ENCODE measurements around the gene ZNF710. TPM values are rescaled to one million over a fixed set of nuclear protein-coding genes. Genes with fewer than 3 reads are reported as not detected.

ZNF710 gene
- total RNA-seq, 1 experiment from 2014 or later, result 40.7 TPM

- peaks cover 4% of the 10 kb centered on the region; the same call in 1 of the 2 replicates for H3K79me2 ChIP-seq (ENCODE audit: insufficient read depth, low read length)
Observed at GRCh38 chr15:90002428-90002844, 1.3 kb downstream of the ZNF710 start.

More at GRCh38 chr15:90002428-90002844, 1.3 kb downstream of the ZNF710 start:
- no peak overlapping the region for H3T11ph ChIP-seq (ENCODE audit: low read length)
- no peaks in the 10 kb centered on the region for H3K9me3 ChIP-seq (ENCODE audit: control insufficient read depth, low read depth, low read length)
- H3K56ac ChIP-seq (ENCODE audit: insufficient read length, low read depth, low read length), result no peak overlapping the region
- H3K23me2 ChIP-seq (ENCODE audit: insufficient read length, low read depth, low read length, poor library complexity, severe bottlenecking), result peaks cover 15% of the 10 kb centered on the region
- no peak overlapping the region for H2BK20ac ChIP-seq (ENCODE audit: low read depth, low read length, poor library complexity, severe bottlenecking)
- TF ChIP-seq, protein P1, sequence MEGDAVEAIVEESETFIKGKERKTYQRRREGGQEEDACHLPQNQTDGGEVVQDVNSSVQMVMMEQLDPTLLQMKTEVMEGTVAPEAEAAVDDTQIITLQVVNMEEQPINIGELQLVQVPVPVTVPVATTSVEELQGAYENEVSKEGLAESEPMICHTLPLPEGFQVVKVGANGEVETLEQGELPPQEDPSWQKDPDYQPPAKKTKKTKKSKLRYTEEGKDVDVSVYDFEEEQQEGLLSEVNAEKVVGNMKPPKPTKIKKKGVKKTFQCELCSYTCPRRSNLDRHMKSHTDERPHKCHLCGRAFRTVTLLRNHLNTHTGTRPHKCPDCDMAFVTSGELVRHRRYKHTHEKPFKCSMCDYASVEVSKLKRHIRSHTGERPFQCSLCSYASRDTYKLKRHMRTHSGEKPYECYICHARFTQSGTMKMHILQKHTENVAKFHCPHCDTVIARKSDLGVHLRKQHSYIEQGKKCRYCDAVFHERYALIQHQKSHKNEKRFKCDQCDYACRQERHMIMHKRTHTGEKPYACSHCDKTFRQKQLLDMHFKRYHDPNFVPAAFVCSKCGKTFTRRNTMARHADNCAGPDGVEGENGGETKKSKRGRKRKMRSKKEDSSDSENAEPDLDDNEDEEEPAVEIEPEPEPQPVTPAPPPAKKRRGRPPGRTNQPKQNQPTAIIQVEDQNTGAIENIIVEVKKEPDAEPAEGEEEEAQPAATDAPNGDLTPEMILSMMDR (conservative IDR thresholded peaks at IDR 0.05), result no peak
- peaks cover 57 to 60% of the 10 kb centered on the region in 2 experiments for H3K4me1 Mint-ChIP-seq
- no peak overlapping the region for H3K18ac ChIP-seq (ENCODE audit: insufficient read length, low read depth, low read length)
- peaks cover 6% of the 10 kb centered on the region; the same call in 1 of the 2 replicates for H3K4me1 ChIP-seq (ENCODE audit: insufficient read depth, low read length)
- H3K9ac ChIP-seq (ENCODE audit: extremely low read depth, insufficient read length, low read length), result no peak overlapping the region
- WGBS (ENCODE audit: extremely low coverage, insufficient read length, low lambda C conversion rate), result no CpG with 5 or more reads among the region's 27 CpGs
- no peak overlapping the region for H2BK15ac ChIP-seq (ENCODE audit: low read depth, low read length)
- no peak overlapping the region for H3K23ac ChIP-seq (ENCODE audit: insufficient read length, low read depth, low read length)
- no peak overlapping the region for H2BK120ac ChIP-seq (ENCODE audit: low read depth, low read length, poor library complexity, severe bottlenecking)
- no peak overlapping the region for H4K91ac ChIP-seq (ENCODE audit: insufficient read length, low read depth, low read length)
- no peaks in the 10 kb centered on the region for H4K20me1 ChIP-seq (ENCODE audit: control insufficient read depth, insufficient read depth, insufficient read length)
- DNase-seq, result peak; percentile 61
- H3K27me3 Mint-ChIP-seq (ENCODE audit: low read depth), result peaks cover 7% of the 10 kb centered on the region
- H3K4ac ChIP-seq (ENCODE audit: low read depth, low read length), result no peak overlapping the region
- H3K79me1 ChIP-seq (ENCODE audit: insufficient read depth, low read depth, low read length, poor library complexity, severe bottlenecking), result no peaks in the 10 kb centered on the region
- H2AFZ ChIP-seq (ENCODE audit: low read length), result no peak overlapping the region
- H2BK12ac ChIP-seq (ENCODE audit: insufficient read length, low read depth, low read length), result no peak overlapping the region
- no peaks in the 10 kb centered on the region; a peak in 1 of 5 replicates for H3K9me3 Mint-ChIP-seq
- no peak overlapping the region for H3K27ac ChIP-seq (ENCODE audit: insufficient read length, low read depth, low read length)
- H3K36me3 Mint-ChIP-seq (ENCODE audit: insufficient read depth in 1 of 3, low read depth in 3 of 3), result peaks cover 3 to 9% (median 4%) of the 10 kb centered on the region in 3 experiments; a peak in 5 of 7 replicates
- H2BK5ac ChIP-seq (ENCODE audit: insufficient read length, low read length), result no peak overlapping the region
- no peak overlapping the region for H2AK5ac ChIP-seq (ENCODE audit: insufficient read length, low read length)
- H3K27me3 ChIP-seq (ENCODE audit: insufficient read depth, low read length), result no peaks in the 10 kb centered on the region; the same call in 1 of the 2 replicates
- H3K4me3 Mint-ChIP-seq, result peak overlapping the region; percentile 78 to 89
- peak overlapping the region; percentile 40 for H3K4me2 ChIP-seq (ENCODE audit: insufficient read depth, insufficient read length, low read length)
- no peak overlapping the region for H4K5ac ChIP-seq (ENCODE audit: insufficient read length, low read depth, low read length)
- H3K27ac Mint-ChIP-seq, result peak overlapping the region in 1 of 3 experiments; percentile 94; a peak in 2 of 7 replicates
- H4K8ac ChIP-seq (replicated peaks; ENCODE audit: insufficient read length, low read depth, low read length), result no peak overlapping the region
- no peak overlapping the region for H3K14ac ChIP-seq (ENCODE audit: insufficient read depth, low read length)
